GM21390 (cell line): ENCODE results near the gene TTLL6.

Source experiments
- ATAC-seq: cut with Tn5 transposase; IDR thresholded peaks from one replicate; pipeline ENCODE4 v1.9.1; 2021; ENCODE audit not compliant: unreplicated experiment

TTLL6 gene

DNA sequence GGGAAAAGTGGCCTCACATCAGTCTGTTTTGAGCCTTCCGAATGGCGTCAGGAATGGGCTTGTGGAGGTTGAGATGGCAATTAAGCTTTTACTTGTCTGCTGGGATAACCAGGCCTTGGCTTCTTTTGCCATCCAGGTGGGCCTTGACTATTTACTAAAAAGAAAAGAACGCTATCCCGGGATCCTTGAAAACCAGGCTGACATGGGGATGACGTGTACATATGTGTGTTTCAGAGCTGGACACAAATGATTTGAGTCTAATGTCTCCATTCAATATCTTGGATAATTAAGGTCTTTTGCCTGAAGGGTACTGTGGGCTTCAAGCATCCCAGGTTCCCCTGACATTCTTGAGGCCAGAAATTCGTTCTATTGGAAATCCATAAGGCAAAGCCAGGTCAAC lies 55.9 kb downstream of the TTLL6 start:
- no peak for ATAC-seq

DNA sequence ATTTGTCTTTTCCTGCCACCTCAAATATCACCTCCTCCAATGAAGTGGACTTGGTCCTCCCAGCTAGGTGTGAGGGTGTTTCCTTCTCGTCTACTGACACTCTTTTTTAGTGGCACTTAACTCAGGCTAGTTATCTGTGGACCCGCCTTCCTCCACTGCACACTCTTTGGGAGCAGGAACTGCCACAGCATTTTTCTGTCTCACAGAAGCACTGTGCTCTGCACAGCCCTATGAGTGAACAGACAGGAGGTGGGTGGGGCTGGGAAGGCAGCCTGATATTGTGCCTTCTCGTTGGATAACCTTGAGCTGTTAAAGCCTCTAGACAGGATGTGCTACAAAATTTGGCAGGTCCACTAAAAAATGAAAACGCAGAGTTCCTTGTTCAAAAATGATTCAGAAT lies 56.6 kb downstream of the TTLL6 start:
- ATAC-seq, result no peak

DNA sequence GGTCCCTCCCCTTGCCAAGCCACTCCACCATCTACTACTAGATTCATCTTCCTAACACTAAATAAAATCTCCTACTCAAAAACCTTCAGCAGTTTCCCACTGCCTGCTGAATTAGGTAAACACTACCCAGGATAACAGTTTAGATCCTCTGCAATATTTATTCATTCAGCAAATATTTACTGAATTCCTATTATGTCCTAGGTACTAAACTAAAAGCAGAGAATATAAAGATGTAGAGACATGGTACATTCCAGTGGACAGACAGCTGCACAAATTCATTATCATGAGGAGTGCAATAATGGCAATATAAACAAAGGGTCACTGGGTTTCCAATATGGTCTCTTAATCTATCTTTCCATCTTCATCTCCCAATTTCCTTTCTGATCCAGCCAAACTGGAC lies 57.7 kb downstream of the TTLL6 start:
- ATAC-seq, result no peak

DNA sequence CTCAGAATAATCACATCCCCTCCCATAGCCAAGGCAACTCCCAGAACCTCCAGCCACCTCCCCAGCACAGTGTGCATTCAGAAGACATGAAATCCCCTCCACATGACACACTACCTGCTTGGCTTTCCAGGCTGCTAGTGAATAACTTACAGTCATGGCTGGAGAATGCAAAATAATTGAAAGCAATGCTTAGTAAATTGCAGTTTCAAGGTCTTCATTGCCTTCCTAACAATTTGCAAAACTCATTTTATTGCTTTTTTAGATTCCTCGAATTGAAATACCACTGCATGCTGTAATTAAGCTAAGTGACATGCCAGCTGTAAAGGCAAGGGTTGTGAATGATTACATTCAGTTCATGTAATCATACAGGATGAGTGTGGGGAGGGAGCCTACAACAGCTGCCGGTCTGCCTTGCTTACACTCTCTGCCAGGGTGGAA lies 59.5 kb downstream of the TTLL6 start:
- no peak for ATAC-seq

DNA sequence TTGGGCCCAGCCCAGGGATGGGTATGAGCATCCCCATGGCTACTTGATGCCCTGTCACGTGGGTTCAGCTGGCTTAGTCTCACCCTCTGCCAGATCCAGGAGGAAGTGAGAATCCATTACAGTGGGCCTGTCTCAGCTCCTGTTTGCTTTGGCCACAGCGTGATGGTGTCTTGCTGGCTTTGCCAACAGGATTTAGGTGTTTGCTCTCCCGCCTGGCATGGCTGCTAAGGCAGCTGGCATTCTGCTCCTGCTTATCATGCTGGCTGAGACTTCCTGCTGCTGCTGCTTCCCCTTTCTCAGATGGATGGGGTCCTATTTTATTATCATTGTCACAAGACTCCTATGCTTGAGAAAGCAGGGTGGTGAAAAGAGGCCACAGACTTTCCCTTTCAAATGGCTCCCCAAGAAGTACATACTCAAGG lies 60.2 kb downstream of the TTLL6 start:
- ATAC-seq, result no peak

DNA sequence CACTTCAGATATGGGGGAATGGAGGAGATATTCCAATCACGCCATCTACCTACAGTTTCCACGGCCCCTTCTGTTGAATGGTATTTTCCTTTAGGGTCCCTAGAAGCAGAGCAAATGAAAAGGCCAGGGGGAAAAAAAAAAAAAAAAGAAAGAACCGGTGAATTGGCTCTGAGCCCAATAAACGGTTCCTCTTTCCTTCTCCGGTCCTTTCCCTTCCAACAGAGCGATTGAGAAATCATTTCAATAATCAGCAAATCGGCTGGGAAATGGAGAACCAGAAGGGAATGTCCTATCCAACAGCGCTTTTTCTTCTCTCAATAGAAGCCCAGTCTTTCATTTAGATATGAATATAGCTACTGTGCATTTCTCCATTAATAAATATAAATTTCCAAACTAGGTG lies 61.7 kb downstream of the TTLL6 start:
- no peak for ATAC-seq

DNA sequence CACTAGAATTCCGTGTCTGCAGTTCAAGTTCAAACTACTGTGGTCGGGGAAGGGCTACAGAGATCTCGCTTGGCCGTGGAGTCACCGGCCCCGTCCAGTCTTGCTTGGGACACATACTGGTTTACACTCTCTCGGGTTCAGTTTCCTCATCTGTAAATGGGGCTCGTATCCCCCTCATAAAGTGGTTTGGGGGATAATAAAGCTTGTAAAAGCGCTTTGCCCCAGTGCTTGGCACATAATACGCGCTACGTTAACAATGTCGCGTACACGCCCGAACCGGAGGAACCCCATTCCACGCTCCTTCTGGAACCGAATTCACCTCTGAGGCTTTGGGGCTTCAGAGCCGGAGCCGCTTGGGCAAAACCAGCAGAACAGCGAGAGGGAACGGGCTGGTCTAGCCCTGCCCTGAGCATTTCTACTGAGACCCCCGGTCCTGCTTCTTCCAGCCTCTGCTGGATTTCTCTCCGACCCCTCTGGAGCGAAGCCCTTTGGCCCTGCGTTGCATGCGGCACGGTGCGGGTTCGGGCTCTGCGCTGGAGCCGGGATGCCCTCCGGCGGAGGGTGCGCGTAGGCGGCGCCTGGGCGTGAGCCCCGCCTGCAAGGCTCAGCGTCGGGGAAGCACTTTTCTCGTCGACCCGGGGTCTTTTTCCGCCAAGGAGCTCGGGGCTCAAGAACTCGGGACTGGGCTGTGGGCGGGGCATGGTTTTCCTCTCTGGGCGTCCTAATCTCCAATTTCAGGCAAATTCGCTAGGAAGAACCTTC lies 62.3 kb downstream of the TTLL6 start:
- ATAC-seq, result no peak

DNA sequence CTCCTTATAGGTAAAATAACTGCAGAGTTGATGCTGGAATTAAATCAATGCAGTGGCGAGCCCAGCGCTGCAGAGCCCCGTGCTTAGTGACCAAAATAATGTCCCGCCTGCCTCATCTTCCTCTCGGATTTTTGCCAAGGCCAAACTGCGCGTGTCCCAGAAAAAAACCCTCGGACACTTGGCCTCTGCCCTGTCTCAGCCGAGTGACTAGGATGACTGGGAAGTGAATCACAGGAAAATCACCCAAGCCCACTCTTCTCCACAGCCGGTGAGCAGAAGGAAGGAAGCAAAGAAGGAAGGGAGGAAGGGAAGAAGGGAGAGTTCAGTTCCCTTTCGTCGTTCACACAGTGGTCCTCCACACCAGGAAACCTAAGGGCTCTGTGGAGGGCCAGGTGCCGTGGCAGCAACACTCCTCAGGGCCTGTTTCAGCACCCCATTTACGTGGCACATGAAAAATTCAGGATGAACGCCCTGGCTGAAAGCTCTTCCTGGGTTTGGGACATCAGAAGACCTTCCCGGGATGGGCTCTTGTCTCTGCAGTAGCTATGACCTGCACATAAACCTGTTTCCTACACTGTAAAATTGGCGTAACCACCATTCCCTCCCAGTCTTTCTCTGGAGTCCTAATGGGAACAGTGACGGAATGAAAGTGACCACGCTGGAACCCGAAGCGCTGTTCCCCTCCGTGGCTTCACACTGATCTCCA lies 63.1 kb downstream of the TTLL6 start:
- no peak for ATAC-seq

DNA sequence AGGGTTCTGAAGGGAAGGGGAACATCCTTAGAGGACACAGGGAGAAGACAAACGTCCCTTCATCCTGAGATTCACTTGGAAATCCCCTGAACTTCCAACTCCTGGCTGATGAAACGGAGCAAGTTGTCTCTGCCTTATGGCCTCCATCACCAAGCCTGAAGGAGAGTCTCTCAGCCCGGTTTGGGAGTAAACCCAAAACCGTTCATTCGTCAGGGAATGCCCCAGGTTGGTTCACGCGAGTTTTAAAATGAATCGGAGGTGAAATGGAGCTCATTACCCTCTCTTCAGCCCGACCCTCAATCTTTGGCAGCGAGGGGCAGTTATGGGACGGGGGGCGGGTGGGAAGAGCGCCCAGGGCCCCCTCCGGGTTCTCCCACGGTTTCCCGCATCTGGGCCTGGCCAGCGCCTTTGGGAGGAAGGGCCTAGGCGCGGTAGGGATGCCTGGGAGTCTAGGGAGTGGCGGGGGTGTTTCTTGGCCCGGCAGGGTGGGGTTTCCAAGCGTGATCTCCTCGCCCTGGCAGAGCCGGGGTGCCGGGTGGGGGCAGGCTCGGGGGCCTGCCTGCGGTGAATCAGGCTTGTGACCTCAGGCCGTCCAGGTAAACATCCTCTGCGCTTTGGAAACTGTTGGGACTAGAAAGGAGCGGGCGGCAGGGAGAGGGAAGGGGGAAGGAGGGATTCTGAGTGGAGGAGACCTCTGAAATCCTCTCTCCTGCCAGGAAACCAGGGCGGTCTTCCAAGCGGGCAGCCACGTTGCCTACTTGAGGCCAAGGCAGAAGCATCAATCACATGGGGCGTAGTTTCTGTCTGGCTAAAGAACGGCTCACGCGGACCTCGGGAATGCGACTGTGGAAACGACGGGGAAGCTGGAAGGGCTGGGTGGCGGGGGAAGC lies 64.4 kb downstream of the TTLL6 start:
- ATAC-seq, result no peak

DNA sequence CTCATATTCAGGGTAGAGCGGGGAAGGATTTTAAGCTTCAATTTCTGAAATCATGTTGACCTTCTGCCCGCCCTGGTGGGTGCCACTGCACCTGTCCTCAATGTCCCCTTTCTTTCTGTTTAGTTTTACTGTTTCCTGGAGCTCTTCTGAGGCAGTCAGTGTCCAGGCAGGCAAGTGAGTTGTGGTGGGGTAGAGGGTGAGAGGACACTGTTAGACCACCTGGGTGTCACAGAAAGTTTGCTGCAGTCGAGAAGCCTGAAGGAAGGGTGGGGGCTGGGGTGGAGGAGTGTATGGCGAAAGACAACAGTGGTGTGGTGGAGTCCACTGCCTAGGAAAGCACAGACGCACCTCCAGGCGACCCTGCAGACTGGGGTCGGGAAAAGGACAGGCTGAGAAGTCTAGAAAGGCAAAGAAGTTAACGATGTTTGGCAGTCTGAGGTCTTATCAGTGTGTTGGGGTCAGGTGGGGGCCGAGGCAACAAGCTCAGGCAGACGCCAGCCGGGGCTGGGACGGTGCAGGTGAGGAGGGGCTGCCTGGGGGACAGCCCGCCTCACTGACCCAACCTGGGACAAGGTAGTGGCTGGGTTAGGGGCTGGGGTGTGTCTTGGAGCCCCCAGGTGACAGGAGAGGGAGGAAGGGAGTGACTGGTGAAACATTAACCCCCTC lies 65.2 kb downstream of the TTLL6 start:
- no peak for ATAC-seq

DNA sequence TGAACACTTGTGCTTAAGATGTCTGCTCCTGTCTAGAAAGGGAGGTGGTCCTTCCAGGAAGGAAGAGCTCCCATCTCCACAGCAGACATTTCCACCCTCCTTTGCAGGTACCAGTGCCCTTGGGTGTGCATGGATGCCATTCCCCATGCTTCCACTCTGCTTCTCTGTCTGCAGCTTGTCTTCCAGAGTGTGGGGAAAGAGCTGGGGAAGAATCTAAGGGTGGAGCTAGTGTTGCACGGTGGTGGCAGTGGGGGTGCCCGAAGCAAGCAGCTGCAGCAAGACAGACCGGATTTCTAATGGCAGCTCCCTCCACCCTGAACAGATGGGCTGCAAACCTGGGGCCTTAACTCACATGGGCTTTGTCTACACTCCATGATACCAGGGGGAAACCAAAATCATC lies 65.9 kb downstream of the TTLL6 start:
- no peak for ATAC-seq

DNA sequence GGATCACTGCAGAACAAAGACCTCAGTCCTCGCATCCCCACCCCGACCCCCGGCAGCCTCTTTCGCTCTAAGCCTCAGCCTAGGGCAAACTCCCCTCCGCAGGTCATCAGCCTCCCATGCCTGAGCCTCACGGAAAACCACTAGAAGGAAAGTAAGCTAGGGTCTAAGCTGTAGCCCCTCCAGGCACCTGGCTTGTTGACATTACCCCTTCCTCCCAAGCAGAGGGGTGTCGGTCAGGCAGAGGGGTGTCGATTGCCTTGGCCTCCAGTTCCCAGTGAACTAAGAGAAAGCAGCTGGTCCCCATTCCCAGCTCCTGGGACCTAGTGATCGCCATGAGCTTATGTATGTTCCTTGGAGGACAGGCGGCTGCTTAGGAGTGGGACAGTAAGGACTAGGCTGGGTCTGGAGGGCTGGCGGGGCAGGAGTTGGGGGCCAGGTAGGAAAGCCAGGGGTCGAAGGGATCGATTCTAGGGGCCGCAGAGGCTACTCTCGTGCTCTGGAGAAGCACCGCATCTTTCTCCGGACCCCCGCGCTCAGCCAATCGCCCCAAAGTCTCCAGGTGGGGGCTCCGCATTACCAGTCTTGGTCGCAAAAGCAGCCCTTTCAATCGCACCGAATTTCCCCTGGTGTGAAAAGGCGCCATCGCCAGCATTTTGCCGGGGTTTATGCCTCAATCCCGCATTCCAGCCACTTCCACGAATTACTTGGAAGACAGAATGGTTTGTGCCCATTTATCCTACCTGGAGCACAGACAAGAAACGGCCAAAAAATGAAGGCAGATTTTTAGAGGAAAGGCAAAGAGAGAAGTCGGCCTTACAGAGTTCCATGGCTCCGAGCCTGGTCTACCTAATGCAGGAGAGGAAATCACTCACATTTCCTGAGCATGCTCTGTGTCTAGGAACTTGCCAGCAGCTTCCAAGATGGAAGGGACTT lies 67.1 kb downstream of the TTLL6 start:
- no peak for ATAC-seq

DNA sequence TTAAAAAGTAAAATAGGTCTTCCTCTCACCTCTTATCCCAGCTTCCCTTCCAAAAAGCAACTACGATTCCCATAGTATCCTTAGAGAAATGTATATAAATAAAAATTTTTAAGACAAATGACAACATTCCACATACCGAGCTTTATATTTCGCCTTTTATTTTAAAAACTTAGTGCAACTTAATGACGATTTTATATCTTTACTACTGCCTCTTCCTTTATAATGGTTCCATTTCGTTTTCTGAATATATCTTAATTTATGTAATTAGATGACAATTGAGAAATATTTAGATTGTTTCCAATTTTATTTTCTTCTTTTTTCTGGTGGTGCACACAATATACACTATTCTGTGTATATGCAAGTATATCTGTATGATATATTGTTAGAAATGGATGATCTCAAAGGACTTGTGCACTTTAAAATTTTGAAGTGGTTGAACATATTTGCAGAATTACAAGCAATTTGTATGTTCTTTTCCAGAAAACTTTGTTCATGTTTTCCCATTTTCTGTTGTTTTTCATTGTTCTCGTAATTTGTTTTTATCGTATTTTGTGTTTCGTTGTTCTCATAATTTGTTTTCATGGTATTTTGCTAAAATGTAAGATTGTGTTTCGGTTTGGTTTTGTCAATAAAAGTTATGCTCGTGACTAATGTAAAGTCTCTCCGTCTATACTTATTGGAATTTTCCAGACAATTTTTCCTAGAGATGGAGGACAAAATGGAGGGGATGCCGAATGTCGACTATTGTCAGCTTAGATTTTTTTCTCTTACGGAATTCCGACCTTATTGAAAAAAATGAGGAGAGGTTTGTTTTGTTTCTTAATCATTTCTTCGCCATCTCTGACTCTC lies 68.1 kb downstream of the TTLL6 start:
- no peak for ATAC-seq

DNA sequence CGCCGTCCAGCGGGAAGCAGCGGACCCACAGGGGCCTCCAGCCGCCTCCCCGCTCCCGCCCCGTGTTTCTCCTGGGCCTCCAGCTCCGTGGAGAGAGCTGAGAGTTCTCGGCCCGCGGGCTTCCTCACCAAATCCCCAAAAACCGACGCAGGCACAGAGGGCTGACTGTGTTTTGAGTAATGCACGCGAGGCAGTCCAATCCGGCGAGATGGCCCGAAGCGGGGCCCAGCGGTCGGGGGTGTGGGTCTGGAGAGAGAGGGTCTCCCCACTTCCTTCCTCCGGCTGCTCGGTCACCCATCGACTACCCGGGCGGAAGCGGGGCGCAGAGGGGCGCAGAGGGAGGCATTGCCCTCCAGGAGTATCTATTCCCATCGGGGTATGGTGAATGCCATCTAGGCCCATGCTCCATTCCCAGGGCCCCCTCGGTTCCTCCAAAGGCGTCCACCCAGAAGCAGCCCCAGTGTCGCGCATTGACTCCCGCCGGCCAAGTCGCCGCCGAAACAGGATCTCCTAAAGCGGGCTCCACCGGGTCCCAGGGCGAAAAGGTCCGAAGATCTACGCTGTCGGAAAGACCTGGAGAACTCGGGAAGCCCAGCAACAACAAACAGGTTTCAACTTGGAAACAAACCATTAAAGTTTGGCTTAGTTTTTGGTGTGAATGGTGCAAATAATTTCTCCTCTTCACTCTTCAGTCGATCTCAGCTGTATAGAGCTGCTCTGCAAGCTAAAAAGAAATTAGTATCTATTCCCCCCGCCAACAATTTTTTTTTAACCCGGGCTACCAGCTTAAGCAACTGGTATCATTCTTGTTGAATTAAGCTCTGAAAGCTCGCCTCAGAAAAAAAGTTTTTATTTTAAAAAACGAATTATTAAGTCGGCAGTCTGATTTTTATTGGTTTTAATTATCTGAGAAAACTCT lies 69.3 kb downstream of the TTLL6 start:
- no peak for ATAC-seq

DNA sequence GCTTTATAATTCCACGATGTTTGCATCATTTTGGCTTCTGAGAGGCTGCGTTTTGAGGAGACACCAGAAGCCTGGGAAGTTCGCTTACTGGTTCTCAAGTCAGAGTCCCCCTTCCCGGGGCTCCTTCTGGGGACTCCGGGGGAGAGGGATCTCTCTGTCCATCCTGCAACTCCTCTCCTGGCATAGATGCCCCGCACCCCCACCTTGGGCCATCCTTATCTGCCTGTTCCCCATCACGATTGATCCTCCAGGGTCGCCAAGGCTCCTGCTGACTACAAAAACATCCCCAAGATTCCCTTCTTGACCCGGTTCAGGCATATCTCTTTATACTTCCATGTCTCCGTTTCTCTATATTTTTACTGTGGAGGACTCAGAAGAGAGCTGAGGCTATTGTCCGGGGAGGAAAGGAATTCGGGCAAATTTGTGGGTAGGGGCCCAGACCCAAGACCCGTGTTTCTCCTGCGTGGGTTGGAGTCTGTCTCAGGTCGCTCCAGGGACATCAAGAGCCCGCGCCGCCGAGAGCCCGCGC lies 70.0 kb downstream of the TTLL6 start:
- no peak for ATAC-seq

DNA sequence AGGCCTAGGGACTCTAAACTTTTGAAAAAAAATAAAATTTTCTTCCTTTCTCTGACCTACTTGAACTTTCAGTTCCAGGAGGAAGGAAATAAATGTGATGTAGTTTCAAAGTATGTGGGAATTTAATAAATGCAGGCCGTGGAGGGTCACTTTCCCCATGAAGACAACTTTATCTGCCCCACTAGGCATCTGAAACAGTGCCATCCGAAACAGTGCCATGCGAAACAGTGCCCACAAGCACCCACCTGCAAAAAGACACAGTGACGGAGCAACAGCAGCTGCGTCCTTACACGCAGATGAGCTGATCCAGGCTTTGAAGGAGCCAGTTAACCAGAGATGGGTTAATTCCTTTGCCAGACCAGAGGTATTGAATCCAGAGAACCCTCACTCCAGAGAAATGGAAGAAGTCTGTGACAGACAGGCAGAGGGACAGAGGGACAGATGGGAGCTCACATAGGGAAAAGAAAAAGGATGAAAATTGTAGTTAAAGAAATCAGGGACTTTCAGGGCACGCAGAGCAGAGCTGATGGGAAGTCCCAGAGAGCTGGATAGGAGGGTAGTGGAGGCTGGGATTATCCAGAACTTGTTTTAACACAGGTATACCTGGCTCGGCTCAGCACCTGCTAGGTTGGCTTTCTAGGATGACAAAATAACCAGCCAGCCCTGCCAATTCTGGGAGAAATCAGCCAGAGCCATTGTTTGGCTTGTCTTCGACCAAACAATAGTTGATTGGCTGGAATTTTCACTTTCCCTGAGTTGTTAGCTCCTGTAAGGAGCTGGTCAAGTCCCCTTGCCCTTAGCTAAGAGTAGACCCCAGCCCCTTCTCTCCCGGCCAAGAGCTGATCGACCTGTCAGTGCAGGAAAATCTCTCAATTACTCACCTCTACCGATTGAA lies 71.4 kb downstream of the TTLL6 start:
- no peak for ATAC-seq

DNA sequence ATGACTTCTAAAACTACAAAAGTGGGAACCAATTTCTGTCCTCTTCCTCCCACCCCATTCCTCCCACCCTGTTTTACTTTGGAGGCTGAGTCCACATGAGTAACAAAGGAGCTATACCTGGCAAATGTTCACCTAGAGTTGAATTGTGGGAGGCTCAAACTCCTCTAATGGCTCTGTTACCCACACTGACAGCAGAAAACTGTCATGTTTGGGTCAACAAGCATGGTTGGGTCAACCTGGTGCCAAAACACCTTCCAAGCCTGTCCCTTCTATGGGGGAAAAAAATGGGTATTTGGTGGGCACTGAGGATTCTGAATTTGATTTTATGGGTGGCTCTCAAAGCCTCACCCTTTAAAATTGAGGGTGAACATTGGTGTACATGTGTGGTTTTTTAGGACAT lies 76.5 kb downstream of the TTLL6 start:
- no peak for ATAC-seq
